Keratinocyte (primary cell): ENCODE results near the gene EGF.

Experiments used
- CTCF ChIP-seq, 3 experiments: IDR thresholded peaks in 1 of 3; conservative IDR thresholded peaks in 1 of 3; optimal IDR thresholded peaks in 1 of 3; 2 replicates in 2 of 3; 3 replicates in 1 of 3; pipeline versions ENCODE3 to v1.5.1; 2011; ENCODE audit warnings: low read length in 3 of 3, mild to moderate bottlenecking in 3 of 3, moderate library complexity in 2 of 3, control low read depth in 1 of 3, inconsistent platforms in 1 of 3; ENCODE audit not compliant: insufficient read depth in 2 of 3; ENCODE audit errors: extremely low read depth in 1 of 3
- EZH2 ChIP-seq: IDR thresholded peaks from one replicate; pipeline ENCODE4 v1.6.1; 2012; ENCODE audit warnings: inconsistent platforms, mild to moderate bottlenecking, low read length, moderate library complexity

GRCh38 chr4:110058677-110059076, 146.0 kb downstream of the EGF start:
- TF ChIP-seq CTCF (optimal IDR thresholded peaks at IDR 0.05 in 1 of 3, IDR thresholded peaks at IDR 0.05 in 1 of 3, conservative IDR thresholded peaks at IDR 0.05 in 1 of 3; ENCODE audit: extremely low read depth in 1 of 3, insufficient read depth in 2 of 3, low read length in 3 of 3): no peak
- TF ChIP-seq EZH2: no peak
